ENCODE results near the gene NIPAL4. TPM values are rescaled to one million over a fixed set of nuclear protein-coding genes. Genes with fewer than 3 reads are reported as not detected.

NIPAL4 gene
- total and polyA plus RNA-seq, 8 donors: 0.07 TPM; not detected in 7

- Histone ChIP-seq H3K9me3 (no peaks in the 10 kb centered on the region), H3K36me3 (no peaks in the 10 kb centered on the region), H3K27me3 (peaks cover 0 to 4% (median 0%) of the 10 kb centered on the region in 4 donors), H3K4me1 (peaks cover 0 to 5% (median 4%) of the 10 kb centered on the region in 3 donors), H3K4me3 (no peak overlapping the region), H3K27ac (no peak overlapping the region)
- DNase-seq: no peak
- TF ChIP-seq, protein P1, sequence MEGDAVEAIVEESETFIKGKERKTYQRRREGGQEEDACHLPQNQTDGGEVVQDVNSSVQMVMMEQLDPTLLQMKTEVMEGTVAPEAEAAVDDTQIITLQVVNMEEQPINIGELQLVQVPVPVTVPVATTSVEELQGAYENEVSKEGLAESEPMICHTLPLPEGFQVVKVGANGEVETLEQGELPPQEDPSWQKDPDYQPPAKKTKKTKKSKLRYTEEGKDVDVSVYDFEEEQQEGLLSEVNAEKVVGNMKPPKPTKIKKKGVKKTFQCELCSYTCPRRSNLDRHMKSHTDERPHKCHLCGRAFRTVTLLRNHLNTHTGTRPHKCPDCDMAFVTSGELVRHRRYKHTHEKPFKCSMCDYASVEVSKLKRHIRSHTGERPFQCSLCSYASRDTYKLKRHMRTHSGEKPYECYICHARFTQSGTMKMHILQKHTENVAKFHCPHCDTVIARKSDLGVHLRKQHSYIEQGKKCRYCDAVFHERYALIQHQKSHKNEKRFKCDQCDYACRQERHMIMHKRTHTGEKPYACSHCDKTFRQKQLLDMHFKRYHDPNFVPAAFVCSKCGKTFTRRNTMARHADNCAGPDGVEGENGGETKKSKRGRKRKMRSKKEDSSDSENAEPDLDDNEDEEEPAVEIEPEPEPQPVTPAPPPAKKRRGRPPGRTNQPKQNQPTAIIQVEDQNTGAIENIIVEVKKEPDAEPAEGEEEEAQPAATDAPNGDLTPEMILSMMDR (IDR thresholded peaks at IDR 0.05): no peak
- 79 to 91% methylated on average over 8 of the region's 8 CpGs for WGBS, 2 donors
- no peak for ATAC-seq
- no peak for FAIRE-seq
- intact Hi-C loops (cut with DNase I): no loop called here
These were observed 3.1 kb downstream of the NIPAL4 start for GRCh38 chr5:157463081-157463480.

GRCh38 chr5:157463621-157464518 is 3.9 kb downstream of the NIPAL4 start:
- Histone ChIP-seq H3K9me3 (no peaks in the 10 kb centered on the region), H3K4me1 (peaks cover 0 to 5% (median 4%) of the 10 kb centered on the region in 3 donors), H3K36me3 (no peaks in the 10 kb centered on the region), H3K27ac (no peak overlapping the region), H3K27me3 (peaks cover 0 to 4% (median 0%) of the 10 kb centered on the region in 4 donors), H3K4me3 (no peak overlapping the region)
- 56 to 63% methylated on average over 9 of the region's 9 CpGs for WGBS, 2 donors
- no peak for FAIRE-seq
- intact Hi-C loops (cut with DNase I): no loop called here
- ATAC-seq: peak in 1 of 4 donors; percentile 37
- no peak for DNase-seq
- TF ChIP-seq, protein P1 (IDR thresholded peaks at IDR 0.05): no peak

- no peaks in the 10 kb centered on the region for H3K36me3 ChIP-seq
- H3K4me1 ChIP-seq: peaks cover 0 to 5% (median 4%) of the 10 kb centered on the region in 3 donors
- peaks cover 0 to 4% (median 0%) of the 10 kb centered on the region in 4 donors for H3K27me3 ChIP-seq
- ATAC-seq (peak in 3 of 4 donors; percentile 36 to 76 (median 55)), DNase-seq (no peak), FAIRE-seq (no peak)
- H3K4me3 ChIP-seq: no peak overlapping the region
- no peaks in the 10 kb centered on the region for H3K9me3 ChIP-seq
- intact Hi-C loops (cut with DNase I): no loop called here
- TF ChIP-seq, protein P1 (IDR thresholded peaks at IDR 0.05): no peak
- WGBS, 2 donors: 41 to 53% methylated on average over 4 of the region's 4 CpGs
- H3K27ac ChIP-seq: no peak overlapping the region
These were observed 4.6 kb downstream of the NIPAL4 start for GRCh38 chr5:157464519-157465171.

GRCh38 chr5:157468293-157468965 is 8.4 kb downstream of the NIPAL4 start:
- H3K27me3 ChIP-seq: no peaks in the 10 kb centered on the region
- FAIRE-seq (no peak), ATAC-seq (no peak), DNase-seq (no peak)
- 86 to 88% methylated on average over 13 of the region's 13 CpGs for WGBS, 2 donors
- no peak overlapping the region for H3K27ac ChIP-seq
- no peaks in the 10 kb centered on the region for H3K36me3 ChIP-seq
- H3K4me1 ChIP-seq: no peaks in the 10 kb centered on the region
- no peaks in the 10 kb centered on the region for H3K9me3 ChIP-seq
- TF ChIP-seq, protein P1 (IDR thresholded peaks at IDR 0.05): no peak
- no peak overlapping the region for H3K4me3 ChIP-seq
- intact Hi-C loops (cut with DNase I): no loop called here
